Stimulated activated naive CD8-positive, alpha-beta T cell treated with anti-CD3 and anti-CD28 coated beads, Interleukin-15, amount 100 ng/mL, for 72 hours (primary cell): ENCODE measurements around the gene SH2D2A.
"Not testable (repeated sequence)": the region's sequence is repeated elsewhere in the genome, so short reads cannot be mapped to it uniquely, and the experiment has no call there.

Experiments
- ATAC-seq: fragments of 150-1000 bp; cut with Tn5 transposase; 2 replicates; pipeline ENCODE4 v1.10.0; 2021; ENCODE audit warnings: mild to moderate bottlenecking, moderate library complexity
- DNase-seq, 2 donors: peaks; one replicate each; pipeline ENCODE4 v3.0.0; 2021 to 2022
- H3K27ac Mint-ChIP-seq, 2 donors: one replicate each; pipeline ENCODE4 v1.8.0; 2022; ENCODE audit warnings: mild to moderate bottlenecking in 2 of 2, mixed read lengths in 2 of 2, moderate library complexity in 2 of 2
- H3K27me3 Mint-ChIP-seq: one replicate; pipeline ENCODE4 v1.8.0; 2022; ENCODE audit warnings: mixed read lengths
- H3K4me1 Mint-ChIP-seq: one replicate; pipeline ENCODE4 v1.8.0; 2022; ENCODE audit warnings: mild to moderate bottlenecking, mixed read lengths
- H3K4me3 Mint-ChIP-seq, 2 donors: one replicate each; pipeline ENCODE4 v1.8.0; 2022; ENCODE audit warnings: mild to moderate bottlenecking in 2 of 2, mixed read lengths in 2 of 2, moderate library complexity in 1 of 2
- H3K9me3 Mint-ChIP-seq, 2 donors: one replicate each; pipeline ENCODE4 v1.8.0; 2022; ENCODE audit warnings: mixed read lengths in 2 of 2

Gene SH2D2A

GRCh38 chr1:156757572-156758253 lies 58.9 kb downstream of the SH2D2A start:
- DNase-seq, H3K9me3 Mint-ChIP-seq, ATAC-seq, H3K4me3 Mint-ChIP-seq, H3K27me3 Mint-ChIP-seq, H3K27ac Mint-ChIP-seq: not testable (repeated sequence)
- H3K4me1 Mint-ChIP-seq = peaks cover 10% of the 10 kb centered on the region

GRCh38 chr1:156756355-156756754 lies 60.3 kb downstream of the SH2D2A start:
- H3K4me3 Mint-ChIP-seq = no peak overlapping the region
- no peak for ATAC-seq

More at GRCh38 chr1:156756355-156756754, 60.3 kb downstream of the SH2D2A start:
- no peak overlapping the region for H3K27ac Mint-ChIP-seq
- no peaks in the 10 kb centered on the region for H3K27me3 Mint-ChIP-seq
- H3K9me3 Mint-ChIP-seq = no peaks in the 10 kb centered on the region
- H3K4me1 Mint-ChIP-seq = peaks cover 13% of the 10 kb centered on the region
- no peak for DNase-seq
